ENCODE data around the gene OSGIN1.

The OSGIN1 gene

GRCh38 chr16:83966153-83966696 is 13.2 kb downstream of the OSGIN1 start:
- no peak for TF ChIP-seq ZNF384 (IDR thresholded peaks at IDR 0.05)
- no peak for TF ChIP-seq BHLHE40 (IDR thresholded peaks at IDR 0.05; ENCODE audit: borderline replicate concordance)
- no peak for TF ChIP-seq HDGF (IDR thresholded peaks at IDR 0.05; ENCODE audit: borderline replicate concordance)
- CTCF ChIA-PET, result interaction anchor here (2.5 kb wide), 1 partner anchor 99 kb away, joined by 12 read pairs; no protein-coding TSS in a partner anchor
- no peak for DNase-seq (ENCODE audit: extremely low spot score)
- POLR2A ChIA-PET, result no interaction called here

GRCh38 chr16:83967091-83967490 is 14.1 kb downstream of the OSGIN1 start:
- CTCF ChIA-PET, result interaction anchor here (2.5 kb wide), 1 partner anchor 99 kb away, joined by 12 read pairs; no protein-coding TSS in a partner anchor
- no peak for DNase-seq (ENCODE audit: extremely low spot score)
- POLR2A ChIA-PET, result no interaction called here
- no peak for TF ChIP-seq PKNOX1 (IDR thresholded peaks at IDR 0.05)
- no peak for TF ChIP-seq L3MBTL2 (conservative IDR thresholded peaks at IDR 0.05)
- TF ChIP-seq HDGF (IDR thresholded peaks at IDR 0.05; ENCODE audit: borderline replicate concordance), result no peak
- no peak for TF ChIP-seq CTBP1 (IDR thresholded peaks at IDR 0.05; ENCODE audit: borderline replicate concordance)
- TF ChIP-seq TARDBP (IDR thresholded peaks at IDR 0.05), result no peak
- no peak for TF ChIP-seq ZNF384 (IDR thresholded peaks at IDR 0.05)
- no peak for TF ChIP-seq ARNT (IDR thresholded peaks at IDR 0.05)
- no peak for TF ChIP-seq FOXA1 (IDR thresholded peaks at IDR 0.05)
- no peak for TF ChIP-seq NFRKB (IDR thresholded peaks at IDR 0.05)
- no peak for TF ChIP-seq BHLHE40 (IDR thresholded peaks at IDR 0.05; ENCODE audit: borderline replicate concordance)
- TF ChIP-seq ELF4 (IDR thresholded peaks at IDR 0.05), result no peak
- TF ChIP-seq FOXK2 (IDR thresholded peaks at IDR 0.05), result no peak
- TF ChIP-seq SUZ12 (IDR thresholded peaks at IDR 0.05), result no peak

- ChIA-PET POLR2A (no interaction called here), CTCF (no interaction called here)
- TF ChIP-seq HDGF (IDR thresholded peaks at IDR 0.05; ENCODE audit: borderline replicate concordance), result no peak
- no peak for TF ChIP-seq FOXA1 (IDR thresholded peaks at IDR 0.05)
- TF ChIP-seq NFRKB (IDR thresholded peaks at IDR 0.05), result no peak
- TF ChIP-seq BHLHE40 (IDR thresholded peaks at IDR 0.05; ENCODE audit: borderline replicate concordance), result no peak
- TF ChIP-seq ZNF384 (IDR thresholded peaks at IDR 0.05), result no peak
- TF ChIP-seq LEF1 (IDR thresholded peaks at IDR 0.05; ENCODE audit: borderline replicate concordance), result no peak
- no peak for TF ChIP-seq SP1 (IDR thresholded peaks at IDR 0.05)
- peak; percentile 63; the same call in 1 of the 2 replicates for TF ChIP-seq CTBP1 (IDR thresholded peaks at IDR 0.05; ENCODE audit: borderline replicate concordance)
- TF ChIP-seq L3MBTL2 (conservative IDR thresholded peaks at IDR 0.05), result no peak
- no peak for TF ChIP-seq ELF4 (IDR thresholded peaks at IDR 0.05)
- peak; percentile 77 for TF ChIP-seq PKNOX1 (IDR thresholded peaks at IDR 0.05)
- no peak for TF ChIP-seq FOXM1 (IDR thresholded peaks at IDR 0.05; ENCODE audit: borderline replicate concordance)
- DNase-seq (ENCODE audit: extremely low spot score), result peak; percentile 81
Measured at GRCh38 chr16:83967838-83968305, 14.8 kb downstream of the OSGIN1 start, which contains the start of gene NECAB2. Gene NECAB2, plus strand, starts transcription at chr16:83968244. Its CDS starts 405 bp downstream, at chr16:83968649.

- ChIA-PET CTCF (no interaction called here), POLR2A (no interaction called here)
- TF ChIP-seq LEF1 (IDR thresholded peaks at IDR 0.05; ENCODE audit: borderline replicate concordance) (no peak), HDGF (IDR thresholded peaks at IDR 0.05; ENCODE audit: borderline replicate concordance) (no peak), ELF4 (IDR thresholded peaks at IDR 0.05) (no peak), ARNT (IDR thresholded peaks at IDR 0.05) (no peak), FOXM1 (IDR thresholded peaks at IDR 0.05; ENCODE audit: borderline replicate concordance) (no peak), PKNOX1 (IDR thresholded peaks at IDR 0.05) (no peak), SP1 (IDR thresholded peaks at IDR 0.05) (no peak), FOXA1 (IDR thresholded peaks at IDR 0.05) (no peak), BHLHE40 (IDR thresholded peaks at IDR 0.05; ENCODE audit: borderline replicate concordance) (no peak), SUZ12 (IDR thresholded peaks at IDR 0.05) (no peak), L3MBTL2 (conservative IDR thresholded peaks at IDR 0.05) (no peak), NFRKB (IDR thresholded peaks at IDR 0.05) (no peak), FOXK2 (IDR thresholded peaks at IDR 0.05) (no peak), TARDBP (IDR thresholded peaks at IDR 0.05) (no peak), ZNF384 (IDR thresholded peaks at IDR 0.05) (no peak)
- DNase-seq (ENCODE audit: extremely low spot score), result peak; percentile 56
Measured at GRCh38 chr16:83968306-83968851, 15.3 kb downstream of the OSGIN1 start.

GRCh38 chr16:83968891-83969649 is 16.0 kb downstream of the OSGIN1 start:
- TF ChIP-seq BHLHE40 (IDR thresholded peaks at IDR 0.05; ENCODE audit: borderline replicate concordance) (no peak), ZNF384 (IDR thresholded peaks at IDR 0.05) (no peak), CTBP1 (IDR thresholded peaks at IDR 0.05; ENCODE audit: borderline replicate concordance) (no peak), SUZ12 (IDR thresholded peaks at IDR 0.05) (no peak), LEF1 (IDR thresholded peaks at IDR 0.05; ENCODE audit: borderline replicate concordance) (no peak), NFRKB (IDR thresholded peaks at IDR 0.05) (no peak), SP1 (IDR thresholded peaks at IDR 0.05) (no peak), PKNOX1 (IDR thresholded peaks at IDR 0.05) (no peak), HDGF (IDR thresholded peaks at IDR 0.05; ENCODE audit: borderline replicate concordance) (no peak), FOXK2 (IDR thresholded peaks at IDR 0.05) (no peak), L3MBTL2 (conservative IDR thresholded peaks at IDR 0.05) (no peak), TARDBP (IDR thresholded peaks at IDR 0.05) (no peak), ELF4 (IDR thresholded peaks at IDR 0.05) (no peak), FOXM1 (IDR thresholded peaks at IDR 0.05; ENCODE audit: borderline replicate concordance) (no peak)
- DNase-seq (ENCODE audit: extremely low spot score), result no peak
- ChIA-PET CTCF (no interaction called here), POLR2A (interaction anchor here (0.6 kb wide), 1 partner anchor 290 kb away, joined by 3 read pairs; no protein-coding TSS in a partner anchor)
